Esophagus squamous epithelium (tissue), 5 donors: Measurements from ENCODE around the gene FILIP1. TPM values are rescaled to one million over a fixed set of nuclear protein-coding genes. Genes with fewer than 3 reads are reported as not detected.

Experiments used
- DNase-seq: peaks from one replicate; lab custom pipeline; 2025; lab: John Stamatoyannopoulos, UW
- H3K27ac ChIP-seq, 4 donors: fragments of 200-600 bp; sonication (generic); one replicate each; pipeline ENCODE4 v1.5.1; 2016 to 2019; ENCODE audit warnings: mild to moderate bottlenecking in 1 of 4
- H3K27me3 ChIP-seq, 4 donors: fragments of 200-600 bp; sonication (generic); 1 replicate in 3 of 4; 2 replicates in 1 of 4; pipeline versions ENCODE4 v1.5.1 to v1.6.0; 2017 to 2021; ENCODE audit warnings: antibody characterized with exemption in 1 of 4
- H3K36me3 ChIP-seq, 3 donors: fragments of 200-600 bp; sonication (generic); one replicate each; pipeline ENCODE4 v1.5.1; 2016 to 2019
- H3K4me1 ChIP-seq, 3 donors: fragments of 200-600 bp; sonication (generic); one replicate each; pipeline ENCODE4 v1.5.1; 2017 to 2019
- H3K4me3 ChIP-seq, 4 donors: fragments of 200-600 bp; sonication (generic); 1 replicate in 3 of 4; 2 replicates in 1 of 4; pipeline ENCODE4 v1.5.1; 2016 to 2019; ENCODE audit warnings: mild to moderate bottlenecking in 2 of 4, moderate library complexity in 1 of 4
- H3K9me3 ChIP-seq, 3 donors: fragments of 200-600 bp; sonication (generic); one replicate each; pipeline ENCODE4 v1.5.1; 2016 to 2019
- POLR2A ChIP-seq, 4 donors: fragments of 450-650 bp; IDR thresholded peaks; one replicate each; pipeline ENCODE4 v1.6.1; 2017; ENCODE audit warnings: antibody characterized with exemption in 4 of 4, mild to moderate bottlenecking in 4 of 4, moderate library complexity in 3 of 4
- WGBS, 2 donors: methylation state at CpG; one replicate each; pipeline ENCODE4 v1.1.5; 2018; 5-methylcytosine and 5-hydroxymethylcytosine counted together
- intact Hi-C: fragments of 100-400 bp; cut with DNase I; formaldehyde crosslinking; loops from one replicate; pipeline ENCODE4 v1.15.0; 2022
- total RNA-seq, 4 donors: library from RNA; depleted of rRNA; stranded (reverse); fragments of >200 nt; gene quantifications; one replicate each; pipeline ENCODE4 v1.1.0, GENCODE V29; 2016
- TF ChIP-seq, protein P1 (sequence below), 6 experiments: fragments of 450-650 bp in 4 of 6; fragments of 200-600 bp in 2 of 6; sonication (generic) in 2 of 6; IDR thresholded peaks; one replicate each; pipeline ENCODE4 v1.5.1; 2016 to 2019; ENCODE audit warnings: antibody characterized with exemption in 6 of 6, mild to moderate bottlenecking in 4 of 6, moderate library complexity in 4 of 6
- donor health status: DM: yes; HTN: yes; CAD: no.

Gene FILIP1
- total RNA-seq, 4 donors from 2014 or later, result 0.49 to 13.4 (median 2.3) TPM

DNA sequence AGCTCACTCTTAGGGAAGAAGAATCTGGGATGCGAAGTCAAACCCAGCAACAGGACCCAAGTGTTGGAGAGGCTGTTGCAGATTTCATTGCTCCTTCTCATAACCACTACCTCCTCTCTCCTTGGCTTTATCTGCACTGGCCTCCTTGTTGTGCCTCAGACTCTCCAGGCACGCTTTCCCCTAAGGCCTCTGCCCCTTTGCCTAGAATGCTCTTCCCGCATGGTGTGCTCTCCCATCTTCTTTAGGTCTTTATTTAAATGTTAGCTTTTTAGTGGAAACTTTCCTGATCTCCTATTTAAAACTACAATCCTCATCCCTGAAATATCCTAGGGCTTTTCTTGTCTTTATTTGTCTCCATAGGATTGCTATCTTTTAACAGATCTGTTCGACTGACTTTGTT, 114.1 kb downstream of the FILIP1 start:
- Histone ChIP-seq H3K36me3 (no peaks in the 10 kb centered on the region), H3K9me3 (no peaks in the 10 kb centered on the region), H3K4me1 (peaks cover 0 to 9% (median 0%) of the 10 kb centered on the region in 3 donors), H3K27me3 (no peaks in the 10 kb centered on the region), H3K4me3 (no peak overlapping the region), H3K27ac (no peak overlapping the region)
- intact Hi-C loops, result no loop called here
- no peak for TF ChIP-seq POLR2A (IDR thresholded peaks at IDR 0.05)
- TF ChIP-seq, protein P1, sequence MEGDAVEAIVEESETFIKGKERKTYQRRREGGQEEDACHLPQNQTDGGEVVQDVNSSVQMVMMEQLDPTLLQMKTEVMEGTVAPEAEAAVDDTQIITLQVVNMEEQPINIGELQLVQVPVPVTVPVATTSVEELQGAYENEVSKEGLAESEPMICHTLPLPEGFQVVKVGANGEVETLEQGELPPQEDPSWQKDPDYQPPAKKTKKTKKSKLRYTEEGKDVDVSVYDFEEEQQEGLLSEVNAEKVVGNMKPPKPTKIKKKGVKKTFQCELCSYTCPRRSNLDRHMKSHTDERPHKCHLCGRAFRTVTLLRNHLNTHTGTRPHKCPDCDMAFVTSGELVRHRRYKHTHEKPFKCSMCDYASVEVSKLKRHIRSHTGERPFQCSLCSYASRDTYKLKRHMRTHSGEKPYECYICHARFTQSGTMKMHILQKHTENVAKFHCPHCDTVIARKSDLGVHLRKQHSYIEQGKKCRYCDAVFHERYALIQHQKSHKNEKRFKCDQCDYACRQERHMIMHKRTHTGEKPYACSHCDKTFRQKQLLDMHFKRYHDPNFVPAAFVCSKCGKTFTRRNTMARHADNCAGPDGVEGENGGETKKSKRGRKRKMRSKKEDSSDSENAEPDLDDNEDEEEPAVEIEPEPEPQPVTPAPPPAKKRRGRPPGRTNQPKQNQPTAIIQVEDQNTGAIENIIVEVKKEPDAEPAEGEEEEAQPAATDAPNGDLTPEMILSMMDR (IDR thresholded peaks at IDR 0.05), result no peak
- WGBS, 2 donors, result 82% methylated on average over 4 of the region's 4 CpGs
- DNase-seq, result no peak

DNA sequence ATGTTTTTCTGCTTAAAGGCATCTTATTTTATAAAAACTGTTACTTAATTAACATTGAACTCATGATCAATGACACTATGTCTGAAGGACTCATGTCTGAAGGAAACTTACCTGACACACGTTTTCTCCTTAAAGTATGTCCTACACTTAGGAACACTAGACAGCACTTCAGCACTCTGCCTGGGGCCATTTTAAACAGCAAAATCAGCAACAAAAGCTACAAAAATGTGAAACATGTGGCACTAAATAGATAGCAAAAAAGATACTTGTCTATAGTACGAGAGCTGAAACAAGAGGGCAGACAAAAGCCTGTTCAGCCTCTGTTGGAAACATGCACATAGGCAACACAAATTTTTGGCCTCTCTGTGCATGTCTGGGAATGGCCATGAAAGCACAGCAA, 115.5 kb downstream of the FILIP1 start:
- no peak for DNase-seq
- no peak for TF ChIP-seq POLR2A (IDR thresholded peaks at IDR 0.05)
- TF ChIP-seq, protein P1 (IDR thresholded peaks at IDR 0.05), result no peak
- H3K9me3 ChIP-seq, result no peaks in the 10 kb centered on the region
- 42 to 76% methylated on average over 2 of the region's 2 CpGs for WGBS, 2 donors
- no peaks in the 10 kb centered on the region for H3K27me3 ChIP-seq
- intact Hi-C loops, result no loop called here
- H3K4me1 ChIP-seq, result peaks cover 0 to 9% (median 0%) of the 10 kb centered on the region in 3 donors
- H3K36me3 ChIP-seq, result no peaks in the 10 kb centered on the region
- H3K4me3 ChIP-seq, result no peak overlapping the region
- H3K27ac ChIP-seq, result no peak overlapping the region

DNA sequence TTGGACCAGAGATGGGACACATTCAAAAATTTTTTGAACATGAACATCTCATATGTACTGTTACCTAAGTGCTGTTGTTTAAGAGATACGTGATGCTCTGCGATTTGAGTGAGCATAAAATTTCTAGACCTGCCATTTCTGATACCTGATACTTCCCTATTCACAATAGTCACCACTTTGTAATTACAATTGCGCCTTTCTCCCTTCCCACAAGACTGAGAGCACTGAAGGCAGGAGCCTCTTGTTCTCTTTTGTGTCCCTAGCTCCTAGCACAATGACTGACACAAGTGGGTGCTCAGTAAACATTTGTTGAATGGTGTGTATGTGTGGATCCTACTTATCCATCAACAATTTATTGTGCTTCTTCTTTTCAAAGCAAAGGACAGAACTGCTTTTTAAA, 116.2 kb downstream of the FILIP1 start:
- H3K4me1 ChIP-seq, result peaks cover 0 to 5% (median 0%) of the 10 kb centered on the region in 3 donors
- intact Hi-C loops, result no loop called here
- 77 to 93% methylated on average over 3 of the region's 3 CpGs for WGBS, 2 donors

DNA sequence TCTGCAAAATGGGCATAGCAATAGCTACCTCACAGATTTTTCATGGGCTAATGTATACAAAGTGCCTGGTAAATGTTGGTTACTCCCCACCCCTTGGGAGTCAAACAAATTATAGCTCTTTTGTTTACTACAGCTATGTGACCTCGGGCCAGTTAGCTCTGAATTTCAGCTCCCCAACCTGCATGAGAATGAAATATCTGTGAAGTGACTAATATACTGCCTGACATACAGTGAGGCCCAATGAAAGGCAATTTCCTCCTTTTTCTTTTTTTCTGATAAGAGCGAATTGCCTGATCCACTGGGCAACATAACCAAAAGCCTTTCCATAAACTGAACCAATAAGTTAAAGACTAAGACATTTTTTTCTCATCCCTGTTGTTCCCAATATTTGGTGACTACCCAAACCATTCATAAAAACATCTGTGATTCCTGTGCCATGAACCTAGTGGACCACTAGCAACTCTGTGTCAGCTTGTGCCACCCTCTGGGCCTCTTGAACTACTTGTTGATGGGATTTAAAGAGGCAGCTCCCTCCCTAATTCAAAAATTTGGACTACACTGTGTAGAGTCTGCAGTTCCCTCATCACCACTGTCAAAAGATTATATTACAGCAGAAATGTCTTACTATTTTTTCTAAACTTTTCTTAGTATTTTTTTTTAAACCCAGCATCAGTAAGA, 117.1 kb downstream of the FILIP1 start:
- H3K4me3 ChIP-seq, result no peak overlapping the region
- H3K36me3 ChIP-seq, result no peaks in the 10 kb centered on the region
- H3K4me1 ChIP-seq, result no peaks in the 10 kb centered on the region
- no peak for TF ChIP-seq POLR2A (IDR thresholded peaks at IDR 0.05)
- TF ChIP-seq, protein P1 (IDR thresholded peaks at IDR 0.05), result no peak
- intact Hi-C loops, result no loop called here
- WGBS, 2 donors, result 50 to 57% methylated on average over 2 of the region's 2 CpGs
- H3K27ac ChIP-seq, result no peak overlapping the region
- no peaks in the 10 kb centered on the region for H3K9me3 ChIP-seq
- no peak for DNase-seq
- no peaks in the 10 kb centered on the region for H3K27me3 ChIP-seq

More for the DNA sequence above, 116.2 kb downstream of the FILIP1 start:
- no peak for TF ChIP-seq POLR2A (IDR thresholded peaks at IDR 0.05)
- TF ChIP-seq, protein P1 (IDR thresholded peaks at IDR 0.05), result no peak
- no peaks in the 10 kb centered on the region for H3K27me3 ChIP-seq
- H3K36me3 ChIP-seq, result no peaks in the 10 kb centered on the region
- no peak overlapping the region for H3K4me3 ChIP-seq
- H3K27ac ChIP-seq, result no peak overlapping the region
- no peak for DNase-seq
- H3K9me3 ChIP-seq, result no peaks in the 10 kb centered on the region

- Histone ChIP-seq H3K4me1 (peaks cover 0 to 2% (median 0%) of the 10 kb centered on the region in 3 donors), H3K27me3 (no peaks in the 10 kb centered on the region), H3K9me3 (no peaks in the 10 kb centered on the region), H3K27ac (no peak overlapping the region), H3K36me3 (no peaks in the 10 kb centered on the region), H3K4me3 (no peak overlapping the region)
- 77 to 78% methylated on average over 5 of the region's 5 CpGs for WGBS, 2 donors
- TF ChIP-seq, protein P1 (IDR thresholded peaks at IDR 0.05), result no peak
- TF ChIP-seq POLR2A (IDR thresholded peaks at IDR 0.05), result no peak
- DNase-seq, result no peak
- intact Hi-C loops, result no loop called here
These were observed 118.6 kb downstream of the FILIP1 start for GRCh38 chr6:75374961-75375400.
